Panc1 (cell line): ENCODE measurements around the gene DGKD. TPM values are rescaled to one million over a fixed set of nuclear protein-coding genes. Genes with fewer than 3 reads are reported as not detected.

Experiments used
- ATAC-seq: fragments of 200-7000 bp; cut with Tn5 transposase; 2 replicates; pipeline ENCODE4 v1.9.1; 2020; ENCODE audit warnings: mild to moderate bottlenecking, moderate library complexity
- BruUV-seq: library from RNA; stranded (reverse); fragments of 400-500 nt; replicated peaks from 2 replicates; lab custom pipeline; 2021; lab: Mats Ljungman, UMichigan
- CTCF ChIA-PET: fragments of 300-600 bp; sonication (Branson Sonifier 250); formaldehyde crosslinking; loops from one replicate; lab custom pipeline; 2022; ENCODE audit warnings: antibody characterized with exemption; lab: Charles Lee
- POLR2A ChIA-PET: fragments of 300-600 bp; sonication (Branson Sonifier 250); formaldehyde crosslinking; loops from one replicate; lab custom pipeline; 2022; ENCODE audit warnings: antibody characterized with exemption; lab: Charles Lee
- DNase-seq: peaks from one replicate; pipeline ENCODE4 v3.0.0-alpha.2; 2010; ENCODE audit warnings: low read depth, low spot score
- H3K27ac ChIP-seq: 2 replicates; pipeline ENCODE4 v1.5.1; 2011; ENCODE audit warnings: mild to moderate bottlenecking, low read length, inconsistent platforms
- H3K27me3 ChIP-seq: fragments of 200-500 bp; sonication (Bioruptor generic); 2 replicates; pipeline ENCODE4 v1.6.0; 2014; ENCODE audit warnings: low read length, inconsistent platforms; ENCODE audit not compliant: control insufficient read depth, insufficient read depth
- H3K36me3 ChIP-seq: fragments of 200-500 bp; sonication (Bioruptor generic); 2 replicates; pipeline ENCODE4 v1.5.1; 2014; ENCODE audit warnings: inconsistent platforms, mild to moderate bottlenecking, low read length, moderate library complexity; ENCODE audit not compliant: control insufficient read depth, insufficient read depth
- H3K4me1 ChIP-seq: 2 replicates; pipeline ENCODE4 v1.5.1; 2011; ENCODE audit warnings: inconsistent platforms, mild to moderate bottlenecking, low read length, moderate library complexity; ENCODE audit not compliant: control insufficient read depth, insufficient read depth
- H3K4me3 ChIP-seq, 2 experiments: 2 replicates each; pipeline ENCODE4 v1.5.1; 2011 to 2012; ENCODE audit warnings: low read depth in 2 of 2, low read length in 2 of 2, mild to moderate bottlenecking in 2 of 2, inconsistent platforms in 1 of 2, moderate library complexity in 1 of 2
- H3K9me3 ChIP-seq: fragments of 200-500 bp; sonication (Bioruptor generic); 2 replicates; pipeline ENCODE4 v1.5.1; 2014; ENCODE audit warnings: low read depth, mild to moderate bottlenecking, inconsistent platforms, low read length, moderate library complexity; ENCODE audit not compliant: control insufficient read depth, insufficient read depth
- POLR2AphosphoS5 ChIP-seq: IDR thresholded peaks from 2 replicates; pipeline ENCODE4 v1.6.1; 2012; ENCODE audit warnings: mild to moderate bottlenecking, low read depth, low read length, moderate library complexity
- SIN3A ChIP-seq: IDR thresholded peaks from 2 replicates; pipeline ENCODE4 v1.6.1; 2012; ENCODE audit warnings: low read depth, mild to moderate bottlenecking, low read length, moderate library complexity, borderline replicate concordance; ENCODE audit not compliant: insufficient read depth
- TCF7L2 ChIP-seq: IDR thresholded peaks from 2 replicates; pipeline ENCODE4 v1.6.1; 2011; ENCODE audit warnings: mild to moderate bottlenecking, low read depth, low read length, inconsistent platforms
- in situ Hi-C: cut with HindIII; loops from 2 replicates; pipeline ENCODE4 v1.10.0; 2016; ENCODE audit warnings: low sequenced_read_pairs, low pct_unique_long_range_greater_than_20kb
- intact Hi-C: fragments of 100-400 bp; cut with micrococcal nuclease; formaldehyde crosslinking; loops from one replicate; pipeline ENCODE4 v1.10.0; 2022; ENCODE audit not compliant: unreplicated experiment
- total RNA-seq: library from RNA; stranded (reverse); gene quantifications from one replicate; pipeline ENCODE4 v1.2.1, GENCODE V29; 2021; ENCODE audit not compliant: unreplicated experiment
- TF ChIP-seq, protein P1 (sequence below), 2 experiments: IDR thresholded peaks; 2 replicates each; pipeline ENCODE4 v1.6.1; 2011 to 2012; ENCODE audit warnings: low read depth in 2 of 2, control low read depth in 1 of 2, low read length in 1 of 2, mild to moderate bottlenecking in 1 of 2, moderate library complexity in 1 of 2; ENCODE audit not compliant: insufficient read depth in 1 of 2
- TF ChIP-seq, protein P2 (sequence below): fragments of 450-650 bp; IDR thresholded peaks from 2 replicates; pipeline ENCODE4 v1.5.1; 2017; ENCODE audit warnings: mild to moderate bottlenecking

Gene DGKD
- total RNA-seq, 1 experiment from 2014 or later, result 89.0 TPM

- no TSS peak for BruUV-seq
Observed at GRCh38 chr2:233438573-233439147, 84.4 kb downstream of the DGKD start.

DNA sequence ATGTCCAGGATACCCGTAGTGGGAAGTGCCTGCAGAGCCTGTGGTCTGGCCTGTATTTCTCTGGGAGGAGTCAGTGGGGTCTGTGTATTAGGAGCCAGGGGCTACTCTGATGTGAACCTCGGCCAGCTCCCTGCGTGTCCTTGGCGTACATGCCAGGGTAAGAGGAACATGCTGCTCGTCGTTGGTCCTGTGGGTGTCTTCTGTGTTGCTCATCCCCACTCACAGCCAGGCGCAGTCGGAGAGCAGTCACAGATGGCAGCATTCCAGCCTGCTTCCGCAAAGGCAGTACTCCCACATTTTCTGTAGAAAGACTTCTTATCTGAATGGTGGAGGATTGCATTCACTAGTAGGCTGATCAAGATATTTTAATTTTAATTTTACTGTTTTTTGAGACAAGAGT, 84.9 kb downstream of the DGKD start:
- ChIA-PET CTCF (no interaction called here), POLR2A (no interaction called here)
- no TSS peak for BruUV-seq
- TF ChIP-seq SIN3A (no peak), POLR2AphosphoS5 (no peak), TCF7L2 (no peak)
- TF ChIP-seq, protein P1, sequence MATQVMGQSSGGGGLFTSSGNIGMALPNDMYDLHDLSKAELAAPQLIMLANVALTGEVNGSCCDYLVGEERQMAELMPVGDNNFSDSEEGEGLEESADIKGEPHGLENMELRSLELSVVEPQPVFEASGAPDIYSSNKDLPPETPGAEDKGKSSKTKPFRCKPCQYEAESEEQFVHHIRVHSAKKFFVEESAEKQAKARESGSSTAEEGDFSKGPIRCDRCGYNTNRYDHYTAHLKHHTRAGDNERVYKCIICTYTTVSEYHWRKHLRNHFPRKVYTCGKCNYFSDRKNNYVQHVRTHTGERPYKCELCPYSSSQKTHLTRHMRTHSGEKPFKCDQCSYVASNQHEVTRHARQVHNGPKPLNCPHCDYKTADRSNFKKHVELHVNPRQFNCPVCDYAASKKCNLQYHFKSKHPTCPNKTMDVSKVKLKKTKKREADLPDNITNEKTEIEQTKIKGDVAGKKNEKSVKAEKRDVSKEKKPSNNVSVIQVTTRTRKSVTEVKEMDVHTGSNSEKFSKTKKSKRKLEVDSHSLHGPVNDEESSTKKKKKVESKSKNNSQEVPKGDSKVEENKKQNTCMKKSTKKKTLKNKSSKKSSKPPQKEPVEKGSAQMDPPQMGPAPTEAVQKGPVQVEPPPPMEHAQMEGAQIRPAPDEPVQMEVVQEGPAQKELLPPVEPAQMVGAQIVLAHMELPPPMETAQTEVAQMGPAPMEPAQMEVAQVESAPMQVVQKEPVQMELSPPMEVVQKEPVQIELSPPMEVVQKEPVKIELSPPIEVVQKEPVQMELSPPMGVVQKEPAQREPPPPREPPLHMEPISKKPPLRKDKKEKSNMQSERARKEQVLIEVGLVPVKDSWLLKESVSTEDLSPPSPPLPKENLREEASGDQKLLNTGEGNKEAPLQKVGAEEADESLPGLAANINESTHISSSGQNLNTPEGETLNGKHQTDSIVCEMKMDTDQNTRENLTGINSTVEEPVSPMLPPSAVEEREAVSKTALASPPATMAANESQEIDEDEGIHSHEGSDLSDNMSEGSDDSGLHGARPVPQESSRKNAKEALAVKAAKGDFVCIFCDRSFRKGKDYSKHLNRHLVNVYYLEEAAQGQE (IDR thresholded peaks at IDR 0.05; ENCODE audit: insufficient read depth in 1 of 2, low read depth in 2 of 2, low read length in 1 of 2), result no peak
- TF ChIP-seq, protein P2, sequence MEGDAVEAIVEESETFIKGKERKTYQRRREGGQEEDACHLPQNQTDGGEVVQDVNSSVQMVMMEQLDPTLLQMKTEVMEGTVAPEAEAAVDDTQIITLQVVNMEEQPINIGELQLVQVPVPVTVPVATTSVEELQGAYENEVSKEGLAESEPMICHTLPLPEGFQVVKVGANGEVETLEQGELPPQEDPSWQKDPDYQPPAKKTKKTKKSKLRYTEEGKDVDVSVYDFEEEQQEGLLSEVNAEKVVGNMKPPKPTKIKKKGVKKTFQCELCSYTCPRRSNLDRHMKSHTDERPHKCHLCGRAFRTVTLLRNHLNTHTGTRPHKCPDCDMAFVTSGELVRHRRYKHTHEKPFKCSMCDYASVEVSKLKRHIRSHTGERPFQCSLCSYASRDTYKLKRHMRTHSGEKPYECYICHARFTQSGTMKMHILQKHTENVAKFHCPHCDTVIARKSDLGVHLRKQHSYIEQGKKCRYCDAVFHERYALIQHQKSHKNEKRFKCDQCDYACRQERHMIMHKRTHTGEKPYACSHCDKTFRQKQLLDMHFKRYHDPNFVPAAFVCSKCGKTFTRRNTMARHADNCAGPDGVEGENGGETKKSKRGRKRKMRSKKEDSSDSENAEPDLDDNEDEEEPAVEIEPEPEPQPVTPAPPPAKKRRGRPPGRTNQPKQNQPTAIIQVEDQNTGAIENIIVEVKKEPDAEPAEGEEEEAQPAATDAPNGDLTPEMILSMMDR, result no peak
- Histone ChIP-seq H3K9me3 (no peaks in the 10 kb centered on the region), H3K27ac (no peak overlapping the region), H3K4me3 (no peak overlapping the region), H3K4me1 (peaks cover 5% of the 10 kb centered on the region; the same call in 1 of the 2 replicates), H3K36me3 (peaks cover 9% of the 10 kb centered on the region), H3K27me3 (no peaks in the 10 kb centered on the region)
- intact Hi-C loops, result no loop called here
- in situ Hi-C loops, result no loop called here
- ATAC-seq, result no peak
- no peak for DNase-seq

More at GRCh38 chr2:233438573-233439147, 84.4 kb downstream of the DGKD start:
- H3K27ac ChIP-seq, result no peak overlapping the region
- ATAC-seq (no peak), DNase-seq (no peak)
- H3K4me3 ChIP-seq, result no peak overlapping the region
- no peaks in the 10 kb centered on the region for H3K27me3 ChIP-seq
- peaks cover 5% of the 10 kb centered on the region; the same call in 1 of the 2 replicates for H3K4me1 ChIP-seq
- POLR2A ChIA-PET, result no interaction called here
- H3K36me3 ChIP-seq, result peaks cover 9% of the 10 kb centered on the region
- CTCF ChIA-PET, result no interaction called here
- H3K9me3 ChIP-seq, result no peaks in the 10 kb centered on the region
- in situ Hi-C loops, result no loop called here
- TF ChIP-seq POLR2AphosphoS5 (no peak), SIN3A (no peak), TCF7L2 (no peak)
- TF ChIP-seq, protein P2, result no peak
- TF ChIP-seq, protein P1 (IDR thresholded peaks at IDR 0.05; ENCODE audit: insufficient read depth in 1 of 2, low read depth in 2 of 2, low read length in 1 of 2), result no peak
- intact Hi-C loops, result no loop called here
